ENCODE results near the gene CST8.

CST8 gene

GRCh38 chr20:23520185-23520584 lies 29.3 kb downstream of the CST8 start:
- no peak for DNase-seq (ENCODE audit: low read depth in 2 of 2)

DNA sequence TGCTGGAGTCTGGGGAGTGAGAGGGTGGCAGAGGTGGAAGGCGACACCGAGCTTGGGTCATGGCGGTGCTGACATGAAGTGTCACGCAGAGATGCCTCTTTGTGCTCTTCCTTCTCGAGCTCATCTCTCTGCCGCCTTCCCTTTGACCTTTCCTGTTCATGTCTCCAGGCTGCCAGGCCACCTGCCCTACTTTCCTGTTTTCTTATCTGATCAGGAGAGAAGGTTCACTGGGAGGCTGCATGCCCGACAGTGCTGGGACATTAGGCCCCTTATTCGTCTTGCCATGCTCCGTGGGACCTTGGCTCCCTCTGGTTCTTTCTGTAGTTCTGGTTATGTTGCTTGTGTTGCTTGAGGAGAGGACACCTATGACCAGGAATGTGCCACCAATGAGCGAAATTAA lies 33.2 kb downstream of the CST8 start:
- no peak for DNase-seq (ENCODE audit: low read depth in 2 of 2)

- DNase-seq (ENCODE audit: low read depth in 2 of 2), result no peak
Measured at GRCh38 chr20:23526850-23527249, 35.9 kb downstream of the CST8 start.

DNA sequence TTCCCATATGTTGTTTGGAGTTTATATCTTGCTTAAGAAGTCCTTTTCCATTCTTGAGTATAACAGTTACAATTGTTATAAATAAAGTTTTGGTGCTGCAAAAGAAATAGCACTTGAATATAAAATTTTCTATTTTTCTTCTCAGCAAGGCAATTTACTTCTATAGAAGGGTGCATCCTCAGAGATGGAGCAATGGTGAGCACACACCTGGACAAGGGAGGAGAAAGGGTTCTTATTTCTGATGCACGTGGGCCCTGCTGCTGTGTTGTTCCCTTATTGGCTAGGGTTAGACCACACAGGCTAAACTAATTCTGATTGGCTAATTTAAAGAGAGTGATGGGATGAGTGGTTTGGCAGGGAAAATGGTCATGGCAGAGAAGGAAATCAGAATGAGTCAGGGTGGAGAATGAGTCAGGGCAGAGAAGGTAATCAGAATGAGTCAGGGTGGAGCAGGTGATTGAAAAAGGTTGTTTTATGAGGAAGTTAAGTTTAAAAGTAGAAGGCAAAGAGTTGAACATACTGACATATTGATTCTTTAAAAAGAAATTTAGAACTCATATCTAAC lies 38.0 kb downstream of the CST8 start:
- DNase-seq (ENCODE audit: low read depth in 2 of 2), result no peak

DNA sequence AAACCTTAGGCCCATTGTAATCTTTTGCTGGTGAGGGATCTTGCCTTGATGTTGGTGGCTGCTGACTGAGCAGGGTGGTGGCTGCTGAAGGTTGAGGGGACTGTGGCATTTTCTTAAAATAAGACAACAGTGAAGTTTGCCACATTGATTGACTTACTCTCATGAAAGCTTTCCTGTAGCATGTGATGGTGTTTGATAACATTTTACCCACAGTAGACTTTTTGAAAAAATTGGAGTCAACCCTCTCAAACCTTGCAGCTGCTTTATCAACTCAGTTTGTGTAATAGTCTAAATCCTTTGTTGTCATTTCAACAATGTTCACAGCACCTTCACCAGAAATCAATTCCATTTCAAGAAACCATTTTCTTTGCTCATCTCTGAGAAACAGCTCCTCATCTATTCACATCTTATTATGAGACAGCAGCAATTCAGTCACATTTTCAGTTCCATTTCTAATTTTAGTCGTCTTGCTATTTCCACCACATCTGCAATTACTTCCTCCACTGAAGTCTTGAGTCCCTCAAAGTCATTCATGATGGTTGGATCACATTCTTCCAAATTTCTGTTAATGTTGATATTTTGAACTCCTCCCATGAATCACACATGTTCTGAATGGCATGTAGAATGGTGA lies 40.1 kb downstream of the CST8 start:
- DNase-seq (ENCODE audit: low read depth in 2 of 2), result no peak

DNA sequence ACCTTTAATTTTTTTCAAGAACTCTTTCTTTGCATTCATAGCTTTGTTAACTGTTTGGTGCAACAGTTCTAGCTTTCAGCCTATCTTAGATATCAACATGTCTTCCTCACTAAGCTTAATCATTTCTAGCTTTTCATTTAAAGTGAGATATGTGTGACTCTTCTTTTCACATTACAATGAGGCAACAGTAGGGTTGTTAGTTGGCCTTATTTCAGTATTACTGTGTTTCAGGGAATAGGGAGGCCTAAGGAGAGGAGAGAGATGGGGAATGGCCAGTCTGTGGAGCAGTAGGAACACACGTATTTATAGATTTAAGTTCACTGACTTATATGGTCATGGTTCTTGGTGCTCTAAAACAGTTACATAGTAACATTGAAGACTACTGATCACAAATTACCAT lies 41.6 kb downstream of the CST8 start:
- DNase-seq (ENCODE audit: low read depth in 2 of 2), result no peak

DNA sequence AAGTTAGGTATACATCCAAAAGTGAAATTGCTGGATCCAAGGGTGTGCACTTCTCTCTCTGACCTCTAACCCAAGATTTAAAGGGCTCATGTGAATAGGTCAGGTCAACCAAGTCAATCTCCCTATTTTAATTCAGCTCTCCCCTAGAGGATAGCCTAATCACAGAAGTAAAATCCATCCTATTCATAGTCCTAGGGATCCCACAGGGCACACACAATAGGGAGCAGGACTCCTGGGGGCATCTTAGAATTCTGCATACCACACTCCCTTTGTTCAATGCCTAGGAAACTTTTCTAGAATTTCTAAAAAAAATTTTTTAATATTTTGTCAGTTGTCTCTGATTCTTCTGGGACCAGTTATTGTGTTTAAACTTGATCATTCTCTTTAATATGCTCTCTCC lies 42.2 kb downstream of the CST8 start:
- DNase-seq (ENCODE audit: low read depth in 2 of 2), result no peak

- no peak for DNase-seq (ENCODE audit: low read depth in 2 of 2)
Measured at GRCh38 chr20:23534801-23535593, 44.1 kb downstream of the CST8 start.

GRCh38 chr20:23536328-23536974 lies 45.5 kb downstream of the CST8 start:
- DNase-seq (ENCODE audit: low read depth in 2 of 2), result no peak

- no peak for DNase-seq (ENCODE audit: low read depth in 2 of 2)
Measured at GRCh38 chr20:23537030-23537429, 46.1 kb downstream of the CST8 start.

DNA sequence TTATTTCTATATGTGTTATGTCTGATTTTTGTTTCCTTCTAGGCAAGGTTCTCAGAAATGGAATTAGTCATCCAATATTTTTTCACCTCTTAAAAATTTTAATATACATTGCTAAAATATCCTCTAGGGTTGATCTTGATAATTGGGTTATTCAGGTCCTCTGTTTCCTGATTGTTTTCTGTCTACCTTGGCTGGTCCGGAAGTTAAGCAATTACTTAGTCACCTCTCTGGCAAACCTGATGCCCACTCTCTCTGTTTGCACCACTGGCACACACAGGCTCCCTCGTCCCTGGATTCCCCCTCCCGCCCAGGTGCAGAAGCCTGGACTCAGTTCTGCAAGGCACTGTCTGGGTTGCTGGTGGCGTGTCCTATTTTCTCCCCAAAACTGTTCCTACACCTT lies 49.7 kb downstream of the CST8 start:
- no peak for DNase-seq (ENCODE audit: low read depth in 2 of 2)

DNA sequence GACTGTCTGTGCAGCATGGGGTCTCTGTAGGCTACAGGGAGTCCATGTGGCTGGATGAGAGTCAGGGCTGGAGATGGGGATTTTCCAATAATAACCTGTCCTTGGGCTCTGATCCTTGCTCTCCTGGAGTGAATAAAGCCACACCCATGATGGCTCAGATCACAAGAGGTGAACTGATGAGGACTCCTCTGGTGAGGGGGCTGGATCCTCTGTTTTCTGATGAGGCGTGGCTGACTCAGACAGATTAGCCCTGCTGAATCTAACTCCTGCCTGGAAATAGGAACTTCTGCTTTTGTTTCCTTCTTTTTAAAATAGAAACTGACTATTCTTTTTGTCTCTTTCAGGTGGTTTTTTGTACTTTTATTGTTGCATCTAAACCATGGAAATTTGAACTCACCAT lies 50.4 kb downstream of the CST8 start:
- DNase-seq (ENCODE audit: low read depth in 2 of 2), result no peak

GRCh38 chr20:23541776-23542175 lies 50.9 kb downstream of the CST8 start:
- no peak for DNase-seq (ENCODE audit: low read depth in 2 of 2)

DNA sequence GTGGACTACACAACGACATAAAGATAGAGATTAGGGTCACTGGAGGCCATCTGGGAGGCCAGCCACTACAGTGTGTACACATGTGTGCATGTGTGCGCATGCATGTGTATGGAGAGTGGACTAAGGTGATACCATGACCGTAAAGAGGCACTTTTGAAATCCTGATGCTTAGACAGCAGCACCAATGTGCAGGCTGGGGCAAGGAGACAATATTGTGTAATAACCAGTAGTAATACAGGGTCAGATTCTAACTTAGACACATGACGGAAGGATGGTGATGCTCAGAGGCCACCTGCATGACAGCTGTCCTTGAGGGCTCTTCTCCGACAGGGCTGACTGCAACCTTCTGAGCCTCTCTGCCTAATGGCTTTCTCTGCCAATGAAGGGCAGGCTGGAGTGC lies 51.9 kb downstream of the CST8 start:
- no peak for DNase-seq (ENCODE audit: low read depth in 2 of 2)

GRCh38 chr20:23544133-23544532 lies 53.2 kb downstream of the CST8 start:
- no peak for DNase-seq (ENCODE audit: low read depth in 2 of 2)

Data from stimulated activated CD8-positive, alpha-beta memory T cell treated with anti-CD3 and anti-CD28 coated beads, Interleukin-7, amount 100 ng/mL, for 1 hour (primary cell).